ENCODE data around the gene ACSL6. TPM values are rescaled to one million over a fixed set of nuclear protein-coding genes. Genes with fewer than 3 reads are reported as not detected.

The ACSL6 gene
- total RNA-seq, 1 donor from 2014 or later, result not detected

GRCh38 chr5:132017738-132018625 is 6.5 kb upstream of the ACSL6 start:
- no peak for DNase-seq (ENCODE audit: low read depth, low spot score)

GRCh38 chr5:132017316-132017715 is 5.9 kb upstream of the ACSL6 start:
- DNase-seq (ENCODE audit: low read depth, low spot score), result no peak

DNA sequence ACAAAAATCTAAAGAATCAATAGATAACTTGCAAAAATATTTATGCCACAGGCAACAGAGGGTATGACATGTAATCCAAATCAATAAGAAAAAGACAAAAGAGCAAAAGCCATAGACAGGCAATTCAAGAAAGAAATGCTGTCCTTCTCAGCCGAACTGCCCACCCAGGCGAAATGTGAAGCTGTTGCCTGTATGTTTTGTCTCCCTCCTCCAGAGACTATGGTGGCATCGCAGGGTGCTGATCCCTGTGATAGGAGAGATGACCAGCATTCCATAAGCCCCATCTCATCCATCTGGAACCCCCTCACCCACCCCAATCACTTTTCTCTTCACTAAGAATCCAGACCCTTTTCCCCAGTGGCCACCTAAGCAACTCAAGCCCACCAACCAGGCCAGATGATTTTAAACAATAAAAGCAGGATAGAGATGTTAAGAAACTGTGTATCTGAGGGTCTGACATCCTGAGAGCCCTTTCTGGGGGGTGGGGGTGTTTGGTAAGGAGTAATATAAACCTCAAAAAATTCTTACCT is 5.3 kb upstream of the ACSL6 start:
- no peak for DNase-seq (ENCODE audit: low read depth, low spot score)

DNA sequence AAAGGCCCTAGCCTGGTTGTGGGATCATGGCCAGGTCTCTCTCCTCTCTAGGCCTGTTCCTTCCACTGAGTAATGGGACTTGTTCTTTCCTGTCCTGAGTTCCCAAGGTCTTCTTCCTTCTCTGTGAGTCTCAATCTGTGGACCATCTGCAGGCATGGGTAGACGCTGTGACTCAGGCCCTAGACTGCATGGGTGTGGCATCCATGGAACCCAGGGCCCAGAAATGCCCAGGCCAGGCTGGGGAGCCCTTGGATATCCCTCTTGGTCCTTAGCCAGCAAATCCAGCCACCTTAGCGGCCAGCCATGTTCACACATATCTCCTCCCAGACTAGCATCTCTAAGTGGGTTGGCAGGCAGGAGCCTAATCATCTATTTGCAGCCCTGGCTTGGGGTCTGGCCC is 2.3 kb upstream of the ACSL6 start:
- no peak for DNase-seq (ENCODE audit: low read depth, low spot score)

- no peak for DNase-seq (ENCODE audit: low read depth, low spot score)
Measured at GRCh38 chr5:132013006-132013689, 1.7 kb upstream of the ACSL6 start.

GRCh38 chr5:132012371-132013005 is 1.0 kb upstream of the ACSL6 start:
- DNase-seq (ENCODE audit: low read depth, low spot score), result peak; percentile 29

DNA sequence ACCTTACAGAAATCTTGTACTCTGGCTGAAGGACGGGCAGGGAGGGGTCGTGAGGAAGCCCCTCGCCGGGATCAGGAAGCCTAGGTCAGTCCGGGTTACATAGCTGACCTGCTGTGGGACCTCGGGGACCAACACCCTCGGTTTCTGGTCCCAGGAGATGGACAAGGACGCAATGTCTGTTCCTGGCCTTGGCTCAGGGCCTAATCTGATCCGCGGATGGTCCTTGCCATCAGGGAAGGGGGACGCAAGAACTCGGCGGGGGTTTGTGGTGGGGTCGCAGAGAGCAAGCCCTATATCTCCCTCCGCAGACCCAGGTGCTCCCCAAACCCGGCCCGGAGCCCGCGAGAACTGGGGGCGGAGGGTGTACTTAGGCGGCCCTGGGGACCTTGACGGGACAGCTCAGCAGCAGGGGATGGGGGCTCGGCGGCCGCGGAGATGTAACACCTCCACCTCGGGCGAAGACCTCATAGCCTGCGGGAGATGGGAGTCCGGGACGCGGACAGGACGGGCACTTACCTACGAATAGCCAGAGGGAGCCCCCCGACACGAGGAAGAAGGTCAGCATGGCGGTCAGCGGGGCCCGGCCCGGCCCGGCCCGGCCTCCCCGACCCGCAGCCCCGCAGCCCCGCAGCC is 353 bp downstream of the ACSL6 start:
- no peak for DNase-seq (ENCODE audit: low read depth, low spot score)

DNA sequence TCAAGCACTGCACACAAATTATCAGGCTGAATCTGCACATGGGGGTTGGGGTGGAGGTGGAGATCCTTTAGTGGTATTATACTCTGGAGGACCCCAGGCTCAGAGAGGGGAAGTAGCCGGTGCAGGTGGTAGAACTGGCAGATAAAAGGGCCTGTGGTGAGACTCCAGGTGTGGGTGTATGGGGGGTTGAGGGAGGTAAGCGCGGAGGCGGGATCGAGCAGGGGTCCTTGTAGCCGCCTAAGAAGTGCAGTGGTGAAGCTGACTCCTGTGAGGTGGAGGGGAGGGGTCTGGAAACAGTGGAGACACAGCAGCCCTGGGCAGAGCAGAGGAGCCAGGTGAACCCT is 841 bp downstream of the ACSL6 start:
- DNase-seq (ENCODE audit: low read depth, low spot score), result no peak

DNA sequence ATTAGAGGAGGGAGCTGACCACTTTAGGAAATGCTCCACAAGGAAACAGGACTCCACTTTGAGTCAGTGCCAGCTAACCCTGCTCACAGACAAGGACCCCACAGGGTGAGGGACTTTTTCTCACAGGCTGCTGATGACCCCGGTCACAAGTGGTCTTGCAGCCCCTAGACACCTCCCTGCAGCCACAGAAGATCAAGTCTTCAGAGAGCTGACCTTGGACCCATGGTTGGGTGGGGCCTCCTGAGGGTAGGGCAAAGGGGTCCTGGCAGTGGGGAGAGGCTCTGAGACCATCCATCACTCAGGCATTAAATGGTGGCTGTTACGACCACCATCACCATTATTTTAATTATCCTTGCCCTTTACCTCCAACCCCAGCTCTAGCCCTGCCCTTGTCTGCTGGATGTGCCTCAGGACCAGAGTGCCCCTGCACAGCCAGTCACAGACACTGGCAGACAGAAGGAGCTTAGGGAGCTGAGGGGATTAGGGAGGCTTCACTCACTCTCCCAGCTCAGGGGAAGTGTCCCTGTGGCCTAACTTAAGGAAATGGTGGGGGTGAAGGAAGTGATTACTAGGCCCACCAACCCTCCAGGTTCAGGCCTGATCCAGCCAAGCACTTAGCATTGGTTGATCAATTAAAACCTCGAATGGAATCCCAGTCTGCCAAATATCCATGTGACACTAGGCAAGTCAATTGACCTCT is 1.6 kb downstream of the ACSL6 start:
- no peak for DNase-seq (ENCODE audit: low read depth, low spot score)

DNA sequence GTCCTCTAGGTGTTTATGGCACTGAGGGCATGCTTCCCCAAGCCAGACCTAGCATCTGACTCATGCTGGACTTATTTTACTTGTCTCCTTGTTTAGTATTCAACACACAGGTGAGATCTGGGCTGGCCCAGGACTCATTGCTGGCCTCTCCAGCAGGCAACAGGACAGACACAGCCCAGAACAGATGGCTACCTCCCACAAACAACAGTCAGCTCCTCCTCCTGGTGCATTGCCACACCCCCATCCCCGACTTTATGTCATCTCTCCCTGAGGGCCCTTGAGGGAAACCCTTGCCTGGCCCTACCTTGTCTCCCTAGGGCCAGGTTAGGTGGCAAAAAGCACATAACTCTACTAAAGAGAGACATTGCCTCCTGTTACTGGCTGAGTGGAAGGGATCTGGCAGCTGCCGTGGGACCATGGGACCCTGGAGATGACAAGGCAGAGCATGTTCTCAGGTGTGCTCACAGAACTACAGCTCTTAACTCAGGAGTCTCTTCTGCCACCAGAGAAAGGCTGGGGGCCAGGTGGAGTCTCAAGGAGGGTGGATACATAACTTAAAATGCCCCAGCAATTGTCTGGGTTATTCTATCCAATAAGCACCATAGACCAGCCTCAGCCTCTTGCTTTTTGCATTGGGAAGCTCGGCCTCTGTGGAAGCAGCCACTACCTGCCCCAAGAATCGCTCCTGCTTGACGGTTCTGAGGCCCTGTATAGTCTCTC is 2.3 kb downstream of the ACSL6 start:
- no peak for DNase-seq (ENCODE audit: low read depth, low spot score)

DNA sequence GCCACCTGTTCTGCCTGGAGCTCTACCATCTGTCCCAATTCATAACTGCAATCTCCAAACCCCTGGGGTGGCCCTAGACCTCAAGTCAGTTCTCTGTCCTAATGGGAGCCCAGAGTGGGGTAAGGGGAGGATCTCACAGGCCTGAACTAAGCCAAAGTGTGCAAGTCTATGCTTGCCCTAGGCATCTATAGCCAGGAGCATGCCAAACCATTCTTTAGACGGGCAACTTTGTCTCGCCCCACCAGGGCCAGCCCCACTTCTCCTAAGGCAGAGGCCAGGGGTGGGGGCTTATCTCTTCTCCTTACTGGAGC is 3.3 kb downstream of the ACSL6 start:
- no peak for DNase-seq (ENCODE audit: low read depth, low spot score)

GRCh38 chr5:132007399-132008162 is 3.9 kb downstream of the ACSL6 start:
- DNase-seq (ENCODE audit: low read depth, low spot score), result peak; percentile 59

GRCh38 chr5:132006331-132007120 is 4.9 kb downstream of the ACSL6 start:
- no peak for DNase-seq (ENCODE audit: low read depth, low spot score)

DNA sequence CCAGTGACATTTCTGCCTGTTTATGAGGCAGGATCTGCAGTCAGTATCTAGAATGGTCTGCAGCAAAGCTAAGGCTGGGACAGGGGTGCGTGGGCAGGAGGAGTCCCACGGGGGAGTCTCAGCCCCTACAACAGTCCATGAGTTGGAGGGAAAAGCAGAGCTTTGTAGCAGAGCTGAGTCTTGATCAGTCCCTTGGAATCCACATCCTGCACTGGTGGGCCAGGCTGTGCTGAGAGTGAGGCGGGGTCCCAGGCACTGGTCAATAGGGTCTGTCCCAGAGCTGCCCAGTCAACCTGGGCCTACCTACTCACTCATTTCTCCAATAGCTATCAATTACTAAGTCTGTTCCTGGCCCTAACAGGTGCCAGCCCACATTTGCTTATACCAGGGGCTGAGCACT is 5.9 kb downstream of the ACSL6 start:
- no peak for DNase-seq (ENCODE audit: low read depth, low spot score)

DNA sequence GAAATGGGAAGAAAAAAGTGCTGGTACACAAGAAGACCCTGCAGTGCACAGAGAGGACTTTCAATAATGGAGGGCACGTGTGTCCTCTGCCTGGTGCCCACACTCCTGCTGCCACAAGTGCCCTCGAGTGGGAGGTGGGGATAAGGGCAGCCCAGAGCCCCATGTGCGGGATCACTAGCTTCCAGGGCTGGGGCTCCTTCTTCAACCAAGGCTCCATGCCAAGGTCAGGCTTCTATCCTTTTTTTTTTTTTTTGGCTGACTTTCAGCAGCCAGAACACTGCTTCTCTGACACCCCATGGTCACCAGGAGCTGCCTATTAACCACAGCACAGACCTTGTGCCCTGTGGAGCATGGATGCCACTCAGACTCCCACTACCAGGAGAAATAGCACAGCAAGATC is 7.5 kb downstream of the ACSL6 start:
- DNase-seq (ENCODE audit: low read depth, low spot score), result no peak

DNA sequence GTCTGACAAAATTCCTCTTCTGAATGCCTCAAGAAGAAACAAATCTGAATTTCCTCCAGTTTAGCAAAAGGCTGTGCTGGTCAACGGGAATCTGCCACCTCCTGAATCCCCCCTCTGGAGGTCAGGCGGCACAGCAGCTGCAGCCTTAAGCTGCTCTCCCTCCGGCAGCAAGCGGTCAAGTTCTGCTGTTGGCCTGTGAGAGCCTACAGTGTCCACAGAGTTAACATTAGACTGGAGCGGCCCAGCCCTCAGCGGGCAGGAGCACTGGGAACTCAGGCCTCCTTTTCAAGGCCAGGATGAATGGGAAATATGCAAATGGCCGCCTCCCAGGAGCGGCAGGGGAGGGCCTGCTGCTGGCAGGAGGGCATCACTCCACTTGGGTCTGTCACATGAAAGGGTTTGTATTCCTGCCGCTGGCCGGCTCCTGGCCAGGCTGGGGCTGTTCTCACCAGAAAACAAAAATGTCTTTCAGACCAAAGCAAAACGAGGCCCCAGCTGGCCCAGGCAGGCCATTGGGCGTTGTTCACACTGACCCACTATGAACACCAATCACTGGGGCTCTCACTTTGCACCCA is 8.2 kb downstream of the ACSL6 start:
- no peak for DNase-seq (ENCODE audit: low read depth, low spot score)

DNA sequence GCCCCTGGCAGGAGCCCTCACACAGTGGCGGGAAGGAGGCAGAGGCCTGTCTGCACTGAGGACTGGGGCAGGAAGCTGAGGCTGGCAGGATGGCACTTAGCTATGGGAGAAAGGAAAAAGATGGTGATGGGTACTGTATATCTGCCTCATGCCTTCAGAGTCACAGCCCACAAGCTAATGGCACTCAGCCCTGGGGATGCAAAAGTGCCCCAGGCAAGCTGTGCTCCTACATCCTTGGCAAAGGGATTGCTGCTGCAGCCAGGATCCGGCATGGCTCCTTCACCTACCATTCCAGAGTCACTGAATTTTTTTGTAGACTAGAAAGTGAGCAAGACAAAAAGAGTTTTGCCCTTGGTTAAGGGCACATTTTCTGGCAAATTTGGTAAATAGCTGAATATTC is 8.7 kb downstream of the ACSL6 start:
- no peak for DNase-seq (ENCODE audit: low read depth, low spot score)

- no peak for DNase-seq (ENCODE audit: low read depth, low spot score)
Measured at GRCh38 chr5:132001647-132002561, 9.6 kb downstream of the ACSL6 start.
